Measurements from ENCODE around the gene CACNA1A.

The CACNA1A gene

GRCh38 chr19:13277104-13277809, 229.0 kb downstream of the CACNA1A start (continued):
- no peak for TF ChIP-seq ZNF112 (tag by site-specific recombination; IDR thresholded peaks at IDR 0.05)
- no peak for TF ChIP-seq GLI4 (tag by site-specific recombination; IDR thresholded peaks at IDR 0.05)
- peak; percentile 90 for TF ChIP-seq KLF9 (tag by site-specific recombination; IDR thresholded peaks at IDR 0.05; ENCODE audit: low read depth)
- TF ChIP-seq ZBTB8A (tag by site-specific recombination; IDR thresholded peaks at IDR 0.05), result no peak
- TF ChIP-seq ZNF561 (tag by site-specific recombination; IDR thresholded peaks at IDR 0.05; ENCODE audit: borderline replicate concordance), result 0 out of 2 replicates have a peak, but pooled peaks have one; percentile 52
- no peak for TF ChIP-seq ZNF785 (tag by site-specific recombination; IDR thresholded peaks at IDR 0.05)
- no peak for TF ChIP-seq ZNF157 (tag by site-specific recombination; IDR thresholded peaks at IDR 0.05)
- no peak for TF ChIP-seq ZBTB10 (tag by site-specific recombination; IDR thresholded peaks at IDR 0.05)
- TF ChIP-seq BCL11A (tag by site-specific recombination; IDR thresholded peaks at IDR 0.05; ENCODE audit: low read depth), result no peak
- TF ChIP-seq ZNF362 (tag by site-specific recombination; IDR thresholded peaks at IDR 0.05), result no peak
- no peak for TF ChIP-seq ZNF280C (tag by site-specific recombination; IDR thresholded peaks at IDR 0.05)
- no peak for TF ChIP-seq ZNF596 (tag by site-specific recombination; IDR thresholded peaks at IDR 0.05)
- 0 out of 2 replicates have a peak, but pooled peaks have one; percentile 13 for TF ChIP-seq ZNF184 (tag by site-specific recombination; IDR thresholded peaks at IDR 0.05)
- TF ChIP-seq ZNF121 (tag by site-specific recombination; IDR thresholded peaks at IDR 0.05), result no peak
- 0 out of 2 replicates have a peak, but pooled peaks have one; percentile 42 for TF ChIP-seq ZBTB7A (tag by site-specific recombination; IDR thresholded peaks at IDR 0.05; ENCODE audit: low read depth)
- peak; percentile 100 for TF ChIP-seq ZNF280D (tag by site-specific recombination; IDR thresholded peaks at IDR 0.05)
- no peak for TF ChIP-seq ZNF510 (tag by site-specific recombination; IDR thresholded peaks at IDR 0.05; ENCODE audit: insufficient replicate concordance)
- TF ChIP-seq FEZF1 (tag by site-specific recombination; IDR thresholded peaks at IDR 0.05), result no peak
- no peak for TF ChIP-seq MZF1 (tag by site-specific recombination; IDR thresholded peaks at IDR 0.05; ENCODE audit: borderline replicate concordance)
- no peak for TF ChIP-seq ZNF16 (tag by site-specific recombination; IDR thresholded peaks at IDR 0.05; ENCODE audit: low read depth)
- TF ChIP-seq IKZF3 (tag by site-specific recombination; IDR thresholded peaks at IDR 0.05), result no peak
- TF ChIP-seq PRDM4 (tag by site-specific recombination; IDR thresholded peaks at IDR 0.05), result no peak
- TF ChIP-seq ZNF621 (tag by site-specific recombination; IDR thresholded peaks at IDR 0.05), result no peak
- no peak for TF ChIP-seq ZNF558 (tag by site-specific recombination; IDR thresholded peaks at IDR 0.05)
- TF ChIP-seq WT1 (tag by site-specific recombination; IDR thresholded peaks at IDR 0.05), result no peak
- TF ChIP-seq ZNF404 (tag by site-specific recombination; IDR thresholded peaks at IDR 0.05), result no peak
- TF ChIP-seq ZNF560 (tag by site-specific recombination; IDR thresholded peaks at IDR 0.05; ENCODE audit: borderline replicate concordance), result no peak
- TF ChIP-seq ZNF335 (tag by site-specific recombination; conservative IDR thresholded peaks at IDR 0.05), result no peak
- TF ChIP-seq SALL2 (tag by site-specific recombination; IDR thresholded peaks at IDR 0.05; ENCODE audit: borderline replicate concordance), result no peak

All from HEK293 (cell line).